ENCODE results near the gene NDFIP2. TPM values are rescaled to one million over a fixed set of nuclear protein-coding genes. Genes with fewer than 3 reads are reported as not detected.

NDFIP2 gene
- total and polyA plus RNA-seq, 2 donors from 2014 or later = 28.7 to 52.2 TPM

- intact Hi-C loops (cut with DNase I) = no loop called here
Measured at GRCh38 chr13:79434556-79434955, 46.4 kb upstream of the NDFIP2 start.

GRCh38 chr13:79435561-79435990 is 45.4 kb upstream of the NDFIP2 start:
- H3K9me3 ChIP-seq (ENCODE audit: control insufficient read depth in 2 of 3, insufficient read depth in 1 of 3, low read length in 3 of 3) = no peaks in the 10 kb centered on the region
- no peak overlapping the region for H3K9ac ChIP-seq (ENCODE audit: low read length in 3 of 3)
- FAIRE-seq (no peak), DNase-seq (no peak)
- no peak overlapping the region for H3K4me3 ChIP-seq (ENCODE audit: low read length in 3 of 3)
- no peaks in the 10 kb centered on the region for H3K36me3 ChIP-seq (ENCODE audit: control insufficient read depth in 2 of 3, insufficient read depth in 3 of 3, low read length in 3 of 3)
- no peak overlapping the region for H3K27ac ChIP-seq (ENCODE audit: low read depth in 2 of 2, low read length in 2 of 2)
- H3K27me3 ChIP-seq (ENCODE audit: control insufficient read depth, insufficient read depth, low read length) = no peaks in the 10 kb centered on the region
- H3K4me1 ChIP-seq (ENCODE audit: control insufficient read depth in 2 of 3, insufficient read depth in 2 of 3, low read depth in 1 of 3, low read length in 3 of 3) = no peaks in the 10 kb centered on the region
- intact Hi-C loops (cut with DNase I) = no loop called here
- TF ChIP-seq CTCF (IDR thresholded peaks at IDR 0.05; ENCODE audit: borderline replicate concordance, extremely low read depth, insufficient read depth) = no peak

More at GRCh38 chr13:79434556-79434955, 46.4 kb upstream of the NDFIP2 start:
- no peaks in the 10 kb centered on the region for H3K36me3 ChIP-seq (ENCODE audit: control insufficient read depth in 2 of 3, insufficient read depth in 3 of 3, low read length in 3 of 3)
- FAIRE-seq = no peak
- H3K9ac ChIP-seq (ENCODE audit: low read length in 3 of 3) = no peak overlapping the region
- no peaks in the 10 kb centered on the region for H3K4me1 ChIP-seq (ENCODE audit: control insufficient read depth in 2 of 3, insufficient read depth in 2 of 3, low read depth in 1 of 3, low read length in 3 of 3)
- TF ChIP-seq CTCF (IDR thresholded peaks at IDR 0.05; ENCODE audit: borderline replicate concordance, extremely low read depth, insufficient read depth) = no peak
- no peaks in the 10 kb centered on the region for H3K27me3 ChIP-seq (ENCODE audit: control insufficient read depth, insufficient read depth, low read length)
- no peak overlapping the region for H3K4me3 ChIP-seq (ENCODE audit: low read length in 3 of 3)
- DNase-seq = no peak
- no peaks in the 10 kb centered on the region for H3K9me3 ChIP-seq (ENCODE audit: control insufficient read depth in 2 of 3, insufficient read depth in 1 of 3, low read length in 3 of 3)
- no peak overlapping the region for H3K27ac ChIP-seq (ENCODE audit: low read depth in 2 of 2, low read length in 2 of 2)

GRCh38 chr13:79439275-79439674 is 41.7 kb upstream of the NDFIP2 start:
- H3K4me1 ChIP-seq (ENCODE audit: control insufficient read depth in 2 of 3, insufficient read depth in 2 of 3, low read depth in 1 of 3, low read length in 3 of 3) = no peaks in the 10 kb centered on the region
- no peaks in the 10 kb centered on the region for H3K9me3 ChIP-seq (ENCODE audit: control insufficient read depth in 2 of 3, insufficient read depth in 1 of 3, low read length in 3 of 3)
- FAIRE-seq (no peak), DNase-seq (no peak)
- intact Hi-C loops (cut with DNase I) = no loop called here
- no peak overlapping the region for H3K9ac ChIP-seq (ENCODE audit: low read length in 3 of 3)
- H3K27me3 ChIP-seq (ENCODE audit: control insufficient read depth, insufficient read depth, low read length) = no peaks in the 10 kb centered on the region
- H3K27ac ChIP-seq (ENCODE audit: low read depth in 2 of 2, low read length in 2 of 2) = no peak overlapping the region
- H3K4me3 ChIP-seq (ENCODE audit: low read length in 3 of 3) = no peak overlapping the region
- TF ChIP-seq CTCF (IDR thresholded peaks at IDR 0.05; ENCODE audit: borderline replicate concordance, extremely low read depth, insufficient read depth) = no peak
- no peaks in the 10 kb centered on the region for H3K36me3 ChIP-seq (ENCODE audit: control insufficient read depth in 2 of 3, insufficient read depth in 3 of 3, low read length in 3 of 3)

- H3K4me3 ChIP-seq (ENCODE audit: low read length in 3 of 3) = no peak overlapping the region
- TF ChIP-seq CTCF (IDR thresholded peaks at IDR 0.05; ENCODE audit: borderline replicate concordance, extremely low read depth, insufficient read depth) = no peak
- no peak overlapping the region for H3K27ac ChIP-seq (ENCODE audit: low read depth in 2 of 2, low read length in 2 of 2)
- H3K9ac ChIP-seq (ENCODE audit: low read length in 3 of 3) = no peak overlapping the region
- H3K9me3 ChIP-seq (ENCODE audit: control insufficient read depth in 2 of 3, insufficient read depth in 1 of 3, low read length in 3 of 3) = no peaks in the 10 kb centered on the region
- H3K27me3 ChIP-seq (ENCODE audit: control insufficient read depth, insufficient read depth, low read length) = no peaks in the 10 kb centered on the region
- intact Hi-C loops (cut with DNase I) = no loop called here
- FAIRE-seq (no peak), DNase-seq (no peak)
- no peaks in the 10 kb centered on the region for H3K36me3 ChIP-seq (ENCODE audit: control insufficient read depth in 2 of 3, insufficient read depth in 3 of 3, low read length in 3 of 3)
- no peaks in the 10 kb centered on the region for H3K4me1 ChIP-seq (ENCODE audit: control insufficient read depth in 2 of 3, insufficient read depth in 2 of 3, low read depth in 1 of 3, low read length in 3 of 3)
Measured at GRCh38 chr13:79440958-79441528, 39.9 kb upstream of the NDFIP2 start.
